Stimulated activated naive CD4-positive, alpha-beta T cell (primary cell): ENCODE results near the gene STK38L.
A peak's percentile ranks its signal among the peaks of the same experiment; 100 is the strongest.

Experiments used
- DNase-seq, 6 experiments: peaks; one replicate each; lab custom pipeline; 2025; lab: John Stamatoyannopoulos, UW

STK38L gene

DNA sequence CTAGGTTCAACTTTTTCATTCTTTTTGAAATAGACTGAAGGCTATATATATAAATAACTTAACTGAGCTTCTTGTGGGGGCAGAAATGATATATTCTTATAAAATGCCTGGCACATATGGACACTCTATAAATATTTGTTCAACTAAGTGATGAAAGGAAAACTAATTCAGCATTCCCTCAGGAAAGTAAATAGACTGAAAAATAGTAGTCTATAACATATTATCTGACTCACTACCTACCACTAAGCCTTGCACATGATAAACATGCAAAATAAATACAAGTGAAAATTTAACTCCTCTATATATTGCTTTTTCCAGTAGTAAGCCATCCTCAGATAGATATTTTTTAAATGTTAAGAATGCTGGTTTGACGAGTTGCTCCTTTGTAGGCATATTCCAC lies 72.9 kb downstream of the STK38L start:
- DNase-seq: no peak

DNA sequence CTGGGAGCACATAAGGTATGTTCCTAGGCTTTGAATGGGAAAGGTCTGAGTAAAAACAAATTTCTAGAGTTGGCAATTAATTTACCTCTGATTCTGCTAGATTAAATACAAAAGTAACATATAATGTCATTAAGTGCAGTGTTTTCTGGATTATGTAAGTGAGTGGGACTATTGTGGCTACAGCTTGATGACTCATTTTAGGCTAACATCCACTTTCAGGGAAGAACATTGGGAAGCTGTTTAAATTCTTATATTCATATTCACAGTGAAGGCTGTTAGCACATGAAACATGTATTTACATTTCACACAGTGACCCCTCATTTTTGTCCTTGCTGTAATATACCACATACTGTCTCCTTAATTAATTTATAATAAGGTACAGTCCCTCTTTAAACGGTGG lies 75.3 kb downstream of the STK38L start:
- no peak for DNase-seq

DNA sequence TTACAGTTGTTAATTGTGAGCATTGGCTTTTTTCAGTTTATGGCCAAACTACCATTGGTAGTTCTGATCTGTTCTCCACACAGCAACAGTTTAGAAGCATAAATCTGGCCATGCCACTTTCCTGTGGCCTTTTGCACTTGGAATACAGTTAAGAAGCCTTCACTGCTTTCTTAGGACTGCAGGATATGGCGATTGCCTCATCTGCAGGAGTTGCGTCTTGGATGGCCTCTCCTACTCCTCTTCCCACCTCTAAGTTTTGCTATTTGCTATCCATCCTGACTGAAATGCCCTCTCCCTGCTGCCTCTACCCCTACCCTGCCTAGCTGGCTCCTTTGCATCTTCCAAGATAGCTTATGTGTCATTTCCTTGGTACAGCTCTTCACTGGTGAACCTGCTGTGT lies 75.8 kb downstream of the STK38L start:
- no peak for DNase-seq

DNA sequence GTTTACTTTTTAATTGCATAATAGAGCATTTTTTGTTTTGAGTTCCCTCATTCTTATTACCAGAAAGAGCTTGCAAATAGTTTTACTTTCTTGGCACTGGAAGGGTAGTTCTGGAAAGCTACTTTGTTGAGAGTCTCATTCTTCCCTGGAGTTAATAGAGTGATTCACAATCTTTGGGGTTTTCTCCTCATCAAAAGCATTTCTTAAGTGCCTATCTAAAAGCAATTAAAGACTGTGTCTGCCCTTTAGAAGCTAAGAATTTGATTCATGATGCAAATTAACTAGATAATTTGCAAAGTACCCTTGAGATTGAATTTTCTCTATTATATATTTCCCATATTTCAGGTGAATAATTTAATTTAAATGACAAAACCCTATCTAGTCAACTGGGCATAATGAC lies 80.4 kb downstream of the STK38L start:
- DNase-seq: no peak

DNA sequence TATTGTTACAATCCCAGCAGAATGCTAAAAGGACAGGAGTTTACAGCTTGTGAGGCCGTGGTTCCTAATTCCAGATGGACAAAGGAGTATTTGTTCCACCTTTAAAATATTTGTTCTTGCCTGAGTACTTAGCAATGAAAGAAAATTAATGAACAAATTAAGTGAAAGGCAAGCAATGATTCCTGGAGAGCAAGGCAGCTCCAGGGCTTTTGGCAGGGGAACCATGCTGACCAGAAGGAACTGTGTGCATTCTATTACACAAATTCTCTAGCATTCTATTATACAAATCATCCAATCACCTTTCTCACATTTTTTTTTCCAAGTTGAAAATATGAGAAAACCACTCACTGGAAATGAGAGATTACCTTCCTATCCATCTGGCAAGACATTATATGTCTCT lies 86.8 kb downstream of the STK38L start:
- no peak for DNase-seq

DNA sequence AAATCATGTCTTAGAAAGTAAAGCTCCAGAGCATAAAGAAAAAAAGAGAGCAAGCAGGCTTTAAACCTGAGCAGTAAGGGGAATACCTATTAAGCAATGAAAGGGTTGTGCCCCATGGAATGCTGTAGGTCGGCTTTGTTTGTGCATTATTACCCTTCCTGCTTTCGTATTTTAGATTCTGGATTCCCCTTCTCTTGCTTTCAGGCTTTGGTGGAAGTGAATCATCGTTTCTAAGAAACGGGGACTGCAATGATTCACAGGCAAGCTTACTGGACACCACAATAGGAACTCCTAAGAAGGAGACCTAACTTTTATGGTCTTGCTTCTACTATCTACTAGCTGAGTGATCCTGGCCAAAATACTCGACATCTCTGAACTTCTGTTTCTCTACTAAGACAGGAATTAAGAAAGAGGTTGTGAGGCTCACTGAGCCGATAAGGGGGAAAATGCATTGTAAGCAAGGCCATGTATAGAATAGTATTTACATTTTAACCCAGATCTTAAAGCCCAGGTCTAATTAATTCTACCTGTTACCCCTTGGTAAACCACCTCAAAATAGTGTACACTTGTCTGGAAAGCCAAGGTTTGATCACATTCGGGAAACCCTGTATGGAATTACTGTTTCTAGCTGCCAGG lies 87.3 kb downstream of the STK38L start:
- no peak for DNase-seq

DNA sequence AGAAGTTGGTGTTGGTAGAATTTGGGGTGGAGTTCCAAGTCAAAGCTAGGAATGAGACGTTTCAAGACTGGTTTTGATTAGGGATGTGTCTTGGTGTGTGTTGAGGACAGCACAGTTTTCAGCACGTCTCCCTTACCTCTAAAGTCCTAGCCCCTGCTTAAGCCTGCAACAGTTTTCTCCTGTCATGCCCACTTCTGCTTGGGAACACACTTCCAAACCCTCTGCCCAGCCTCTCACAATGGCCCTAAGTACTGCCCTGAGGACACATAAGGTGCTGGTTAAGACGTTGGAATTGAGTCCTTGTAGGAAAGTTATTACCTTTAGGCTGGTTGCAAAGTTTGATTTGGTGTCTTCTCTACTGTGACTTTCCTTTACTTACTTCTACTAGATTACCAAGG lies 87.8 kb downstream of the STK38L start:
- DNase-seq: no peak

DNA sequence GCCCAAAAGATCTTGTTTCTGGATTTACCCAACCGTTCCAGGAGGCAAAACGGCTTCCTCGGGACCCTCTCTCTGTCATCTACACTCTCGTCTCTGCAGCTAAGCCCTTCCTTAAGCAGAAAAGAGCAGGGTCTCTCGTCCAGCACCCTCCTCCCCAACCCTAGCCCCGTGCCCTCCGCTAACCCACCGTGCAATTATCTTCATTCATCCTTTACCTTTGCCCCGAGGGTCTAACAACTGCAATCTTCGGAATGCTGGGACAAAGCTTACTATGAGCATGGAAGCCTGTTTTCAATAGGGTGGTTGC lies 88.3 kb downstream of the STK38L start:
- peak in 1 of 6 experiments; percentile 27 for DNase-seq

DNA sequence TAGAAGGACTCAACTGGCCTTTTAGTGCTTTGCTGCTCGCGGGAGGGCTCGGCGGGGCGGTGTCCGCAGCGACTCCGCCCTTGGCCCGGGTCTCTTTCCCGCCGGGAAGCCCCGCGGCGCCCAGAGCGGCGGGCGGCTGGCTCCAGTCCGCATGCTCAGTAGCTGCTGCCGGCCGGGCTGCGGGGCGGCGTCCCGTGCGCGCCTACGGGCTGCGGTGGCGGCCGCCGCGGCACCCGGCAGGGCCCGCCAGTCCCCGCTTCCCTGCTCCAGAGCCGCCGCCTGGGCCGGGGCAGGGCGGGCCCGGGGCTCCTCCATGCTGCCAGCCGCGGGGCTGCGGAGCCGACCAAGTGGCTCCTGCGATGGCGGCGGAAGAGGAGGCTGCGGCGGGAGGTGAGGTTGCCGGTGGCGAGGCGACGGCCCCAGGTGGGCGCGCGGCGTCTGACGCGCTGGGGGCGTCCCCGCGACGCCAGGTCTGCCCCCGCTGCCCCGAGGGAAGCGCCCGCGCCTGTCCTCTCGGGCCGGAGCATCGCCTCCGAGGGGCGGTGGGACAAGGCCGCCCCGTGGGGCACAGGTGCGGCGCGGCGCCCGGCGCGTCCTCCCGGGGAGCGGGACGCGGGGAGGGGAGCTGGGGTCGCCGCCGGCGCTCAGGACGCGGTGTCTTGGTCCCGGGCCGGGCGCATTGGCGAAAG lies 88.8 kb downstream of the STK38L start, which contains the start of gene BMAL2:
BMAL2 (plus strand) TSS at position 123 of the 689 bp plus-strand sequence; CDS start at position 360, 237 bp downstream.
- DNase-seq: peak in 2 of 6 experiments; percentile 9 to 28

DNA sequence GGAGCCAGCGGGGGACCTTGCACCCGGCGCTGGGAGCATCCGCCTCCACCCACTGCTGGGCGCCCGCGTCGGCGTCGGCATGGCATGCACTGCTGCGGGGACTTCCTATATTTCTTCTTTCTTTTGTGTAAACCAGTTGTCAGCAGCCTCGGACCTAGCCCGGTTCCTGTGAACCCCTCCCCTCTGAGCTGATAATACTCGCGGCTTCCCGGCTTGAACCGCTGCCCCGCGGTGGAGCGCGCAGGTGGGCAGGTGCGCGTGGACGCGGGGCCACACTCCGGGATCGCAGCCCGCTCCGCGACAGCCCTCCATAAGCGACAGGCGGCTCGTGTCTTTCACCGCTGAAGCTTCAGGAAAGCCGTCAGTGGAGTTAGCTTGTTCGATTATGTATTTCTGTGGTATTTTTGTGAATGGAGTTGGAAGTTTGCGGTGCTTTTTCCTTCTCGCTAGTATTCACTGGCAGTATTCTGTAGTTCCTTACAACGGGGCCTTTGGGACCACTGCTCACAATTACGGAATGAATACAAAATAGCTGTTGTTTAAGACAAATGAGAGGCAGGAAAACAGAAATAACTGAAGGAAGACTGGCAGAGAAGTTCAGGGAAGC lies 89.4 kb downstream of the STK38L start:
- peak in 2 of 6 experiments; percentile 18 to 25 for DNase-seq

DNA sequence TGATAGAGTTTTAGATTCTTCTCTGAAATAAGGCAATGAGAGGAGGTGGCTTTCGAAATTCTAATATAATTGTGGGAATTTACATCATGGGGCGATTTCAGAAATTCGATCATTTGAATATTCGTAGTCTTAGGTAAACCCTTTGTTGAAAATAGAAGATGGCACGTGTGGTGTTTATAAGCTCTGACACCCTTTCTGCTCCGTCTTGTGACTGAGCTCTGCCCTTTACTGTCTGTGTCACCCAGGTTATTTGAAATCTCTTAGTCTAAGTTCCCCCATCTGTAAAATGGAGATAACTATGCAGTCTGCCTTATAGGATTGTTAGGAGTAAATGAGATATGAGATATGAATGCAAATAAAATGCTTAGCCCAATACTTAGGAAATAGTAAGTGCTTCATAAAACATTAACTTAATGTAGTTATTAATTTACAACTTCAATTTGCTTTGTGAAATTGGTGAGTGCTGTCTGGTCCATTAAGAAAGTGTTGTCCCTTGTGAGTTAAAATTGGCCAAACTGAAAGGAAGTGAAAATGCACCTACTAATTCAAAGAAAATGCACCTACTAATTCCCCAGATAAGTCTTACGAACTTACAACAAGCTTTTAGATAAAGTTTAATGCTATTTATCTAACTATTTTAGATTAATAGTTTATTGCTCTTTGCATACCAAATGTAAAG lies 90.1 kb downstream of the STK38L start:
- no peak for DNase-seq

DNA sequence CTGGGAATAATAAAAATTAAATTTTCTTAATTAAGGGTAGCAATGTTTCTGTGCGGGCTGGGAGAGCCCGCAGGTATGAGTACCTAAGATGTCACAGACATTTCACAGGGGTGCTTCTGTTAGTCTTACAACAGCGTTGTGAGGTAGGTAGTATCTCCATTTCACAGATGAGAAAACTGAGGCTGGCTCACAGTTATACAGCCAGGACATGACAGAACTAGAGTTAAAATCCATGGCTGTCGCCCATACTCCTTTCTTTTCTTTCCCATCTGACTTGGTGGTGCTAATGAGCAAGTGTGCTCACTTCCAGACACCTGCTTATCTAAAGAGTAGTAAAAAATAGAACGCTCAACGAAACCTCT lies 90.6 kb downstream of the STK38L start:
- no peak for DNase-seq

DNA sequence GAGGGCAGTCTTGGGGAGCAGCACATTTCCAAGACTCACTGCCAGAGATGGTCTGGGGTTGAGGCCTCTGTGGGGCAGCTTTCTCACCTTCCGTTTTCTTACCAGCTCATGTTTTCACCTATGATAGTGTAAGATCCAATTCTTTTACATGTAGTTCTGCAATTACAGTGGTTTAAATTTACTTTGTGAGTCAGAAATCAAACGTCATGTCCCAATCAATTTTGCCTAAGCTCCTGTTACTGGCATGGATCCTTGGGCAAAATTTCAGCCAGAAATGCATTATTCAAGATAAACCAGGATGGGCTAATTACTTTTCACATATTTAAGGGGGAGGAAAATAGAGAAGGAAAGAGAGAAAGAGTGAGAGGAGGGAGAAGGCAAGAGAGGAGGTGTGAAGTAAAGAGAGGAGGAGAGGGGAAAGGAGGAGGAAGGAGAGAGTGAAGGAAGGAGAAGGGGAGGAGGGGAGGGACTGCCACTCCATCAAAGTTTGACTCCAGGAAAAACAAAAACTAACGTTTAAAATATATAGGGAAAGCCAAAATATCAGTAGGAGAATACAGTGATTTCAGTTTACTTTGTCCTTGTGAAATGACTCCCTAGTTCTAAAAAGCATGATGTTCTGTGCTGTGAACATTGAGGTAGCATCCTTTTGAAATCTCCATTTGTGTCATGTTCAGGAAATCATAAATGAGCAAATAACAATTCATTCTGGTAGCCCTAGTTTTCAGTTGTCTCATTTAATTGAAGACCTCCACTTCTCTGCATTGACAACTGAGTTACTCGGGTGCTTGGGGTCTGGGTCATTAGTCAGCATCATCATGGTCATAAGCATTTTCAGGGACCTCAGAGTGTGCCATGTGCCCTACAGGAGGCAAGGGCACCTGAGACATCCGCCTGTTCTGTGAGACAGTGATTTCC lies 91.5 kb downstream of the STK38L start:
- DNase-seq: no peak

DNA sequence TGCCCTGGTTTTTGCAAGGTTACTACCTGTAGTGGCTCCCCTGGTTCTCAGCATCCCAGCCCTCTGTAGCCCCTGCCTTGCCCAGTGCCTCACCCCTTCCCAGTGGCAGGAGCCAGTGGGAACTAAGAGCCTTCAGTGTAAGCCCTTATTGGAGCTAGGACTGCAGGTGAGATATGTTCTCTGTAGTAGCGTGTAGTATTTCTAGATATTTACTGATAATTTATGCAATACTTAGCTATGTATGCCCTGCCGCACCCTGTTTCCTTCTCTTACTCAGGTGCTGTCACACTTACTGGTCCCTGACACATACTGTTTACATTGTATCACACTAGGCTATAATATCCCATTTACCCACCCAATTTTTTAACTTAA lies 92.2 kb downstream of the STK38L start:
- DNase-seq: no peak

DNA sequence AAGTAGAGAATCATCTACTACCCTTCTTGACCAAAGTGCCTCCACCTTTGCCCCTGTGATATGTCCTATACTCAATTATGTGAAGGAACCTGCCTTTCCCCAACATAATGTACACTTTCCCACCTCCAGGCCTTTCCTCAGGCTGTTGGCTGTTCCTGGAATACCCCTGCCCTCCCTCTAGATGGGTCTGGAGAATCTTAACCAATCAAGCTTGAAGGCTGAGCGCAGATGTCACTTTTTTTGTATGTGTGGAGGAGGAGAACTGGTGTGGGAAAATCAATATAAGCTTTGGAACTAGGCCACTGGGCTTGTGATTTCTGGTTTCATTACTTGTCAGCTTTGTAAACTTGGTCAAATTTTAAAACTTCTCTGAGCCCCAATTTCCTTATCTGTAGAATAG lies 93.3 kb downstream of the STK38L start:
- DNase-seq: no peak

DNA sequence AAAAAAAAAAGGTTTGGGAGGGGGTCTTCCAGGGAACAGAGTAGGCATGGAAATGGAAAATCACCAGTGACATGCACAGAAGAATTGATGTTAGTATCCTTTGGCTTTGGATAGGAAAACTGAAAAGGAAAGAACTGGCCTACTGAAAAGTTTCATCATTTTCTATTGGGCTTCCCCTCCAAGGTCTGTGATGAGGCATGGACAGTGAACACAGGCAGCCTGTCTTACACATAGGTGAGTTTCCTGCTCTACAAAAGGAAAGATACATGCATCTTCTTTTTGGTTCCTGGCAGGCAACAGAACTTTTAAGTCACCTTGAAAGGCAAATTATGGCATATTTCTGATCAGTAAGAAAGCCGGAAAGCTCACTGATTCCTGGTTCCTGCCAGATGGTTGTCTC lies 94.4 kb downstream of the STK38L start:
- no peak for DNase-seq

DNA sequence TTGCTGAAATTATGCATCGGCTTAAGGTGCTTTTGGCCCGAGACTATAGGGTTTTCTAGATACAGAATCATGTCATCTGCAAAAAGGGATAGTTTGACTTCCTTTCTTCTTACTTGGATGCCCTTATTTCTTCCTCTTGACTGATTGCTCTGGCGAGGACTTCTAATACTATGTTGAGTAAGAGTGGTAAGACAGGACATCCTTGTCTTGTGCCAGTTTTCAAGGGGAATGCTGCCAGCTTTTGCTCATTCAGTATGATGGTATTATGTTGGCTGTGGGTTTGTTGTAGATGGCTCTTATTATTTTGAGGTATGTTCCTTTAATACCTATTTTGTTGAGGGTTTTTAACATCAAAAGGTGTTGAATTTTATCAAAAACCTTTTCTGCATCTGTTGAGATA lies 96.9 kb downstream of the STK38L start:
- DNase-seq: no peak

DNA sequence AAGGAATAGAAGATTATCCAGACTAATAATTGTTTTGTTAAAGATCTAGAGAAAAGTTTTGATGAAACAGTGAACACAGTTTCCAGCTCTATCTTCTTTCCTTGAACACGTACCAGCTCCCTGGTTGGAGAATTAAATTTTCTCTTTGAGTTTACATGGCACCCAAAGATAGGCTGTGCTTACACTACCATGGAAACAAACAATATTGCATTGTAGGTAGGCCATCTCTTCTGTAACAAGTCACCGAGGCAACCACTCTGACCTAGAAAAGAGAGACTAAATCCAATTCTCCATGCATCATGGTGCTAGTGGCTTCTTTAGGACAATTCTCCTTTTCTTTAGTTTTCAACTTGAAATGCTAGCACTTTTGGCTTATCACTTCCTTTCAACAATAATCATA lies 98.5 kb downstream of the STK38L start:
- DNase-seq: no peak

DNA sequence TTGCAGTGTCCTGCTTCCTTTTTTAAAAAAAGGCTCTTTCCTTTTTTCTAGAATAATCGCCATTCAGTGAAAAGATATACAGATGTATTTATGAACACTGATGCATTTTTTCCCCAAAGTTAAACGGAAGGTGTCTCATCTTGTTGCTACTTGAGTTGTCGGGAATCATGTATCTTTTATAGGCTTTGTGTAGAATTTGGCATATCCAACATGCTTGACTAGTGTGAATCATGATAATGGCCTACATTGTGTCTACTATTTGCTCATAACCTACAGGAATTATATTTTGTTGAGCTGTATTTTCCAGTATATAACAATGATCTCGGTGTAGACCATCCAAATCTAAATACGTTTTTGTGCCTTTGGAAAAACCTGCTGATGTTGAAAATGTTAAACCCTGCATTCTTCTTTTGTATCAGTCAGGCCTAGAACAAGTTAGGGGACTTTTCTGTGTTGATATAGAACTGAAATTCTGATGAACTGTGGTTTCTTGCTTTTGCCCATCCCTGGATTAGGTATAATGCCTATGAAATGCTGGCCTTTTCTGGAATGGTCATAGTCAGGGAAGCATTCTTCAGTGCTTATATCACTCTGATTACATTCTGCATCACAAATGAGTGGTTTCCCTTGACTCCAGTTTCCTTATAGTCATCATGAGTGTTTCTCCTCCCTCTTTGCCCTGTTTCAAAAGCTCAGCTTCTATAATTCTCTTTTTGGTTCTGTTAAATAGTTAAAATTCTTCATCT lies 99.3 kb downstream of the STK38L start:
- no peak for DNase-seq

DNA sequence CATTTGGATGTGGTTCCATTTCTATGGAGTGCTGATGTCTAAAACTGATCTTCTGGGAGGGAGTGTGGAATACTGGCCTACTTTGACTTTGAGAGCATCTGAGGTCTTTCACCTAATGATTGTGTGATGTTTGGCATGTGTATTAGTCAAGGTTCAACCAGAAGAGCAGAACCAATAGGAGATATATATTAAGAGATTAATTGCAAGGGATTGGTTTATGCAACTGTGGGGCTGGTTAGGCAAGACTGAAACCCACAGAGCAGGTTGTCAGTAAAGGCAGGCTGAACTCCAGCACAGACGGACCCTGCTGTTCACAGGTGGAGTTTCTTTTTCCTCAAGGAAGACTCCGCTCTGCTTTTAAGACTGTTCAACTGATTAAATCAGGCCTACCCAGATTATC lies 100.2 kb downstream of the STK38L start:
- no peak for DNase-seq

DNA sequence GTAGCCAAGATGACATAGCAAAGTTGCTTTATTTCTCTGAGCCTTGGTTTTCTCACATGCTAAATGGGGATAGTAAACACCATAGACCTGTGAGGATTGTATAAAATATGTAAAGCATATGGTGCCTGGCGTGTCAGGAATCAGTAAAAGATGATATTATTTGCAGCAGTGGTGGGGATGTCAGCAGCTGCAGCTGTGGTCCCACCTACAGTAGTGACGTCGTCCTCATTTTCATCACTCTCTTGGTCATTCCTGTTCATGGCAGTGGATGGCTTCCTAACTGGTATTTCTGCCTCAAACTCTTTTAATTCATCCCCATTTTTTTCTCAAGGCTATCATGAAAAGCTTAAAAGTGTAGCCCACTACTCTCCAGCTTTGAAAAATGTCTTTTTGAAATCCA lies 100.7 kb downstream of the STK38L start:
- no peak for DNase-seq
